ENCODE results near the gene LRP1. TPM values are rescaled to one million over a fixed set of nuclear protein-coding genes. Genes with fewer than 3 reads are reported as not detected.
A peak's percentile ranks its signal among the peaks of the same experiment; 100 is the strongest.

The LRP1 gene
- total RNA-seq, 1 experiment from 2014 or later: 0.56 TPM

- no peaks in the 10 kb centered on the region for H3K36me3 ChIP-seq (ENCODE audit: insufficient read depth, low read length)
- H4K20me1 ChIP-seq (ENCODE audit: insufficient read depth, low read depth, low read length): peaks cover 1% of the 10 kb centered on the region; the same call in 1 of the 2 replicates
- no peak overlapping the region for H2AFZ ChIP-seq (ENCODE audit: low read length)
- no peaks in the 10 kb centered on the region for H3K9me2 ChIP-seq (replicated peaks; ENCODE audit: insufficient read depth, low read length)
- no peaks in the 10 kb centered on the region for H3K79me2 ChIP-seq (ENCODE audit: low read length)
- no peak overlapping the region for H3K9ac ChIP-seq (ENCODE audit: low read length)
- H3K4me3 ChIP-seq (ENCODE audit: low read length): no peak overlapping the region
- no peaks in the 10 kb centered on the region; the same call in 1 of the 2 replicates for H3K27me3 ChIP-seq (ENCODE audit: low read length)
- H3K4me2 ChIP-seq (ENCODE audit: low read depth, low read length, poor library complexity, severe bottlenecking): no peak overlapping the region
- no peak overlapping the region for H3K27ac ChIP-seq (ENCODE audit: low read length)
- no peaks in the 10 kb centered on the region for H3K9me3 ChIP-seq (ENCODE audit: low read length)
- no peak for DNase-seq
- peaks cover 39% of the 10 kb centered on the region for H3K4me1 ChIP-seq (ENCODE audit: low read length)
Observed at GRCh38 chr12:57223191-57224165, 95.2 kb downstream of the LRP1 start.

DNA sequence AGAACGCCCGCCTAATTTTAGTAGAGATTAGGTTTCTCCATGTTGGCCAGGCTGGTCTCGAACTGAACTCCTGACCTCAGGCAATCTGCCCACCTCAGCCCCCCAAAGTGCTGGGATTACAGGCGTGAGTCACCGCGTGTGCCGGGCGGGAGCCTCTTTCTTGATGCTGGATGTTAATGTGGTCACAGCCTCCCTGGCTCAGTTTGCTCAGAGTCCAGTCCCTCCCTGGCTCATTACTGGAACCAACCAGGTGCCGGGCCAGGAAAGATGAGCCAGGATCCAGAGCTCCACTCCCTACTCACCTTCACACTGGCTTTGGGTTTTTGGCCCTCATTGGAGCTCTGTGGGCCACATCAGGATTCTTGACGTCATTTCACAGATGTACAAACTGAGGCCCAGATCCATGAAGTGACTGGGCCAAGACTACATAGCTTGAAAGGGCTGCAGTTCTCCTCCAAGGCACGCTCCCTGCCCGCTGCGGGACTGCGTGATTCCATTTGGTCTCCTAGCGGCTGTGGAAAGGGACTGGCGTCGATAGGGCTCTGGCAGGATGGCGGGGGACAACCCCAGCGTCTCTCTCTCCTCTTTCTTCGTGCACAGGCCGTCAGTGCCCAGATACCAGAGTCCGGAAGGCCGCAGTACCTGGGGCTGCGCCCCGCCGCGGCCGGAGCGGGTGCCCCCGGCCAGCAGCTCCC, 96.1 kb downstream of the LRP1 start:
- Histone ChIP-seq H4K20me1 (ENCODE audit: insufficient read depth, low read depth, low read length) (no peaks in the 10 kb centered on the region), H3K36me3 (ENCODE audit: insufficient read depth, low read length) (no peaks in the 10 kb centered on the region), H3K9me3 (ENCODE audit: low read length) (no peaks in the 10 kb centered on the region), H3K27me3 (ENCODE audit: low read length) (no peaks in the 10 kb centered on the region; the same call in 1 of the 2 replicates), H3K4me3 (ENCODE audit: low read length) (no peak overlapping the region), H3K27ac (ENCODE audit: low read length) (no peak overlapping the region), H3K9me2 (replicated peaks; ENCODE audit: insufficient read depth, low read length) (no peaks in the 10 kb centered on the region), H2AFZ (ENCODE audit: low read length) (no peak overlapping the region), H3K4me1 (ENCODE audit: low read length) (peaks cover 45% of the 10 kb centered on the region), H3K4me2 (ENCODE audit: low read depth, low read length, poor library complexity, severe bottlenecking) (no peak overlapping the region), H3K79me2 (ENCODE audit: low read length) (no peaks in the 10 kb centered on the region), H3K9ac (ENCODE audit: low read length) (no peak overlapping the region)
- DNase-seq: no peak

DNA sequence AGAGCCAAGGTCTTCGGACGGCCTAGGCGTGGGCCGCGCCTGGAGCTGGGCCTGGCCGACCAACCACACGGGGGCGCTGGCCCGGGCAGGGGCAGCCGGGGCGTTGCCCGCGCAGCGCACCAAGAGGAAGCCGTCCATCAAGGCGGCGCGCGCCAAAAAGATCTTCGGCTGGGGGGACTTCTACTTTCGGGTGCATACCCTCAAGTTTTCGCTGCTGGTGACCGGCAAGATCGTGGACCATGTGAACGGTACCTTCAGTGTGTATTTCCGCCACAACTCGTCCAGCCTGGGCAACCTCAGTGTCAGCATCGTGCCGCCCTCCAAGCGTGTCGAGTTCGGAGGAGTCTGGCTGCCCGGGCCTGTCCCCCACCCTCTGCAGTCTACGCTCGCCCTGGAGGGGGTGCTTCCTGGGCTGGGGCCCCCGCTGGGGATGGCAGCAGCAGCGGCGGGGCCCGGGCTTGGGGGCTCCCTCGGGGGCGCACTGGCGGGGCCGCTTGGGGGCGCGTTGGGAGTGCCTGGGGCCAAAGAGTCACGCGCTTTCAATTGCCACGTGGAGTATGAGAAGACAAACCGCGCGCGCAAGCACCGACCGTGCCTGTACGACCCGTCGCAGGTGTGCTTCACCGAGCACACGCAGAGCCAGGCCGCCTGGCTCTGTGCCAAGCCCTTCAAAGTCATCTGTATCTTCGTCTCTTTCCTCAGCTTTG, 96.8 kb downstream of the LRP1 start:
- H3K79me2 ChIP-seq (ENCODE audit: low read length): peaks cover 6% of the 10 kb centered on the region
- H3K9me2 ChIP-seq (replicated peaks; ENCODE audit: insufficient read depth, low read length): no peaks in the 10 kb centered on the region
- H3K4me1 ChIP-seq (ENCODE audit: low read length): peaks cover 45% of the 10 kb centered on the region
- H3K27me3 ChIP-seq (ENCODE audit: low read length): no peaks in the 10 kb centered on the region; the same call in 1 of the 2 replicates
- peak overlapping the region; percentile 73; the same call in 1 of the 2 replicates for H2AFZ ChIP-seq (ENCODE audit: low read length)
- H3K9me3 ChIP-seq (ENCODE audit: low read length): no peaks in the 10 kb centered on the region
- no peaks in the 10 kb centered on the region; the same call in 1 of the 2 replicates for H3K36me3 ChIP-seq (ENCODE audit: insufficient read depth, low read length)
- peak overlapping the region; percentile 65 for H3K4me2 ChIP-seq (ENCODE audit: low read depth, low read length, poor library complexity, severe bottlenecking)
- DNase-seq: peak; percentile 93
- peak overlapping the region; percentile 65; the same call in 1 of the 2 replicates for H3K4me3 ChIP-seq (ENCODE audit: low read length)
- peak overlapping the region; percentile 91 for H3K27ac ChIP-seq (ENCODE audit: low read length)
- peak overlapping the region; percentile 78 for H3K9ac ChIP-seq (ENCODE audit: low read length)
- H4K20me1 ChIP-seq (ENCODE audit: insufficient read depth, low read depth, low read length): no peaks in the 10 kb centered on the region

- no peaks in the 10 kb centered on the region; the same call in 1 of the 2 replicates for H3K27me3 ChIP-seq (ENCODE audit: low read length)
- H3K4me3 ChIP-seq (ENCODE audit: low read length): peak overlapping the region; percentile 65
- H2AFZ ChIP-seq (ENCODE audit: low read length): no peak overlapping the region
- peak overlapping the region; percentile 91 for H3K27ac ChIP-seq (ENCODE audit: low read length)
- no peaks in the 10 kb centered on the region for H3K9me2 ChIP-seq (replicated peaks; ENCODE audit: insufficient read depth, low read length)
- H3K36me3 ChIP-seq (ENCODE audit: insufficient read depth, low read length): peaks cover 2% of the 10 kb centered on the region; the same call in 1 of the 2 replicates
- peak overlapping the region; percentile 65 for H3K4me2 ChIP-seq (ENCODE audit: low read depth, low read length, poor library complexity, severe bottlenecking)
- peaks cover 12% of the 10 kb centered on the region for H3K79me2 ChIP-seq (ENCODE audit: low read length)
- peak; percentile 84 for DNase-seq
- H3K4me1 ChIP-seq (ENCODE audit: low read length): peaks cover 50% of the 10 kb centered on the region
- peaks cover 2% of the 10 kb centered on the region for H4K20me1 ChIP-seq (ENCODE audit: insufficient read depth, low read depth, low read length)
- no peaks in the 10 kb centered on the region for H3K9me3 ChIP-seq (ENCODE audit: low read length)
- H3K9ac ChIP-seq (ENCODE audit: low read length): peak overlapping the region; percentile 78
Observed at GRCh38 chr12:57225680-57226210, 97.5 kb downstream of the LRP1 start.

DNA sequence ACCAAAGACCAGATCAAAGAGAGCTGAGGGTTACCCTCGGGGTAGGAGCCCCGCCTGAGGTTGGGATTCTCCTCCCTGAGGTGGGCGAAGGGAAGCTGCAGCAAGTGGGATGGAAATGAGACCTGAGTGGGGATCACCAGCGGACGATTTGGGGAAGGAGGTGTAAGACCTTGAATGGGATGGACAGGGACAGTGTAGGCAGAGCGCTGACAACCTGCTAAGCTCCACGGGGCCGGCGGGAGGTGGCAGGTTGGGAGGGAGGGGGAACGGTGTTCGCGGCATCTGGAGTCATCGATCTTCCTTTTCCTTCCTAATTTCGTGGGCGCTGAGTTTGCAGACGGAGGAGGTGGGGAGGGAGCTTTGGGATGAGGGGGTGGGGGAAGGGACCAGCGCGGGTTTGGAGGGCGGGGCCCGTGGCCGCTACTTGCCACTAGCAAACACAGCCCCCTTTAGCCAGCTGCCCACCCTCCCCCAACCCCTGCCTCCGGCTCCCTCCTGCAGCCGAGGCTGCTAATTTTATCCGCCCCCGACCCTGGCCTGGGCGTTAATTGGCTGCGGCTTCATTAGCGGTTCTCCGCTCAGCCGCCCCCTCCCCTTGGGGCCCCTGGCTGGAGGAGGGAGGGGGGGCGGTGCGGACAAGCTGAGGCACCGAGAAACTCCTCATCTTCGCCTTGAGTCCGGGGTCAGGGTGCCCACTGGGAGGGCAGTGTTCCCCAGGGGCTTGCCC, 98.5 kb downstream of the LRP1 start:
- peak overlapping the region; percentile 78 for H3K9ac ChIP-seq (ENCODE audit: low read length)
- no peak overlapping the region for H2AFZ ChIP-seq (ENCODE audit: low read length)
- peak overlapping the region; percentile 91 for H3K27ac ChIP-seq (ENCODE audit: low read length)
- H3K4me2 ChIP-seq (ENCODE audit: low read depth, low read length, poor library complexity, severe bottlenecking): peak overlapping the region; percentile 65
- no peaks in the 10 kb centered on the region for H3K9me2 ChIP-seq (replicated peaks; ENCODE audit: insufficient read depth, low read length)
- DNase-seq: peak; percentile 79
- H4K20me1 ChIP-seq (ENCODE audit: insufficient read depth, low read depth, low read length): peaks cover 12% of the 10 kb centered on the region
- peaks cover 22% of the 10 kb centered on the region for H3K79me2 ChIP-seq (ENCODE audit: low read length)
- peak overlapping the region; percentile 65 for H3K4me3 ChIP-seq (ENCODE audit: low read length)
- peaks cover 12% of the 10 kb centered on the region for H3K36me3 ChIP-seq (ENCODE audit: insufficient read depth, low read length)
- no peaks in the 10 kb centered on the region for H3K27me3 ChIP-seq (ENCODE audit: low read length)
- H3K9me3 ChIP-seq (ENCODE audit: low read length): no peaks in the 10 kb centered on the region
- H3K4me1 ChIP-seq (ENCODE audit: low read length): peaks cover 60% of the 10 kb centered on the region

GRCh38 chr12:57227315-57228115, 99.2 kb downstream of the LRP1 start:
- Histone ChIP-seq H3K9me2 (replicated peaks; ENCODE audit: insufficient read depth, low read length) (no peaks in the 10 kb centered on the region), H3K4me3 (ENCODE audit: low read length) (peak overlapping the region; percentile 65; the same call in 1 of the 2 replicates), H3K4me1 (ENCODE audit: low read length) (peaks cover 67% of the 10 kb centered on the region), H4K20me1 (ENCODE audit: insufficient read depth, low read depth, low read length) (peaks cover 20% of the 10 kb centered on the region), H2AFZ (ENCODE audit: low read length) (no peak overlapping the region), H3K4me2 (ENCODE audit: low read depth, low read length, poor library complexity, severe bottlenecking) (peak overlapping the region; percentile 65), H3K9me3 (ENCODE audit: low read length) (no peaks in the 10 kb centered on the region), H3K79me2 (ENCODE audit: low read length) (peaks cover 24% of the 10 kb centered on the region), H3K9ac (ENCODE audit: low read length) (peak overlapping the region; percentile 78), H3K27ac (ENCODE audit: low read length) (peak overlapping the region; percentile 91), H3K27me3 (ENCODE audit: low read length) (no peaks in the 10 kb centered on the region), H3K36me3 (ENCODE audit: insufficient read depth, low read length) (peaks cover 20% of the 10 kb centered on the region)
- DNase-seq: peak; percentile 61
